H1 (cell line): ENCODE results near the gene PDE1C. TPM values are rescaled to one million over a fixed set of nuclear protein-coding genes. Genes with fewer than 3 reads are reported as not detected.

ENCODE experiments used
- CTCF ChIA-PET: fragments of 300-600 bp; sonication (Branson Sonifier 250); formaldehyde crosslinking; loops from one replicate; lab custom pipeline; 2021; ENCODE audit not compliant: partially characterized antibody; lab: Charles Lee
- POLR2A ChIA-PET: fragments of 300-600 bp; sonication (Branson Sonifier 250); formaldehyde crosslinking; loops from one replicate; lab custom pipeline; 2021; ENCODE audit warnings: inconsistent platforms; ENCODE audit not compliant: partially characterized antibody; lab: Charles Lee
- DNase-seq, 2 experiments: peaks; one replicate each; pipeline versions ENCODE4 v3.0.0 to v3.0.0-alpha.2; 2010 to 2022; ENCODE audit warnings: low spot score in 2 of 2, low read depth in 1 of 2, mixed read lengths in 1 of 2
- FAIRE-seq: peaks from 2 replicates; lab custom pipeline; 2011; peaks lifted over from hg19 to GRCh38; lab: Jason Lieb, UNC
- H2AFZ ChIP-seq: 2 replicates; pipeline ENCODE4 v1.8.1; 2012; ENCODE audit warnings: low read length, inconsistent platforms
- H2AK5ac ChIP-seq: 2 replicates; pipeline ENCODE4 v1.6.1; 2013; ENCODE audit warnings: low read depth, low read length
- H2BK120ac ChIP-seq: replicated peaks from 2 replicates; pipeline ENCODE3; 2013; ENCODE audit warnings: low read depth, low read length, inconsistent platforms
- H2BK12ac ChIP-seq: 2 replicates; pipeline ENCODE4 v1.6.1; 2013; ENCODE audit warnings: low read depth, low read length
- H2BK15ac ChIP-seq: 2 replicates; pipeline ENCODE4 v1.6.1; 2013; ENCODE audit warnings: low read length
- H2BK20ac ChIP-seq: 2 replicates; pipeline ENCODE4 v1.6.1; 2013; ENCODE audit warnings: low read length
- H2BK5ac ChIP-seq: 2 replicates; pipeline ENCODE4 v1.6.1; 2013; ENCODE audit warnings: low read depth, low read length
- H3K14ac ChIP-seq: 2 replicates; pipeline ENCODE4 v1.6.1; 2013; ENCODE audit warnings: inconsistent platforms; ENCODE audit not compliant: insufficient read length
- H3K18ac ChIP-seq: 2 replicates; pipeline ENCODE4 v1.6.1; 2013; ENCODE audit warnings: low read length; ENCODE audit errors: extremely low read depth
- H3K23ac ChIP-seq: 2 replicates; pipeline ENCODE4 v1.6.1; 2013; ENCODE audit warnings: inconsistent platforms; ENCODE audit not compliant: insufficient read length
- H3K23me2 ChIP-seq: 2 replicates; pipeline ENCODE4 v1.6.1; 2013; ENCODE audit warnings: low read depth, low read length
- H3K27ac ChIP-seq: 2 replicates; pipeline ENCODE4 v1.6.1; 2011; ENCODE audit warnings: low read depth, low read length, inconsistent platforms
- H3K27me3 ChIP-seq, 4 experiments: replicated peaks in 1 of 4; 1 replicate in 1 of 4; 2 replicates in 3 of 4; pipeline versions ENCODE4 v1.6.1 to v1.8.1; 2011 to 2013; ENCODE audit warnings: low read length in 3 of 4, mild to moderate bottlenecking in 3 of 4, inconsistent platforms in 2 of 4, mixed read lengths in 2 of 4, moderate library complexity in 1 of 4; ENCODE audit not compliant: control insufficient read depth in 3 of 4, insufficient read depth in 3 of 4; ENCODE audit errors: extremely low read depth in 1 of 4
- H3K36me3 ChIP-seq, 4 experiments: 2 replicates each; pipeline versions ENCODE4 v1.6.1 to v1.8.1; 2011 to 2013; ENCODE audit warnings: mild to moderate bottlenecking in 4 of 4, low read length in 3 of 4, moderate library complexity in 2 of 4, control low read depth in 1 of 4, inconsistent platforms in 1 of 4; ENCODE audit not compliant: insufficient read depth in 4 of 4, control insufficient read depth in 2 of 4
- H3K4ac ChIP-seq: replicated peaks from 2 replicates; pipeline ENCODE3; 2013; ENCODE audit warnings: low read length, low read depth, mixed read lengths, inconsistent platforms; ENCODE audit not compliant: insufficient read length
- H3K4me1 ChIP-seq, 4 experiments: replicated peaks in 1 of 4; 1 replicate in 1 of 4; 2 replicates in 3 of 4; pipeline versions ENCODE4 v1.6.1 to v1.8.1; 2011 to 2013; ENCODE audit warnings: low read length in 3 of 4, inconsistent platforms in 2 of 4, mixed read lengths in 1 of 4; ENCODE audit not compliant: insufficient read depth in 4 of 4, control insufficient read depth in 3 of 4
- H3K4me2 ChIP-seq, 2 experiments: 2 replicates each; pipeline versions ENCODE4 v1.6.1 to v1.8.1; 2011 to 2013; ENCODE audit warnings: low read depth in 2 of 2, low read length in 2 of 2, control low read depth in 1 of 2, inconsistent platforms in 1 of 2, mild to moderate bottlenecking in 1 of 2; ENCODE audit not compliant: insufficient read depth in 1 of 2
- H3K4me3 ChIP-seq, 4 experiments: fragments of 200-600, 300-600 bp in 1 of 4; sonication (generic), shearing (Covaris generic), sonication (Bioruptor Twin) in 1 of 4; 2 replicates each; pipeline versions ENCODE4 v1.5.1 to v1.8.1; 2011 to 2016; ENCODE audit warnings: low read length in 4 of 4, low read depth in 3 of 4, control low read depth in 2 of 4, inconsistent platforms in 2 of 4, mild to moderate bottlenecking in 2 of 4, mixed read lengths in 1 of 4, moderate library complexity in 1 of 4; ENCODE audit not compliant: insufficient read depth in 2 of 4; ENCODE audit errors: extremely low read depth in 1 of 4
- H3K56ac ChIP-seq: replicated peaks from 2 replicates; pipeline ENCODE3; 2013; ENCODE audit warnings: low read depth, mild to moderate bottlenecking, mixed read lengths, low read length, inconsistent platforms; ENCODE audit not compliant: insufficient read length
- H3K79me1 ChIP-seq: 2 replicates; pipeline ENCODE4 v1.6.1; 2013; ENCODE audit warnings: low read depth, low read length, control low read depth
- H3K79me2 ChIP-seq, 2 experiments: 2 replicates each; pipeline versions ENCODE4 v1.6.1 to v1.8.1; 2012 to 2013; ENCODE audit warnings: low read length in 2 of 2, mild to moderate bottlenecking in 2 of 2, inconsistent platforms in 1 of 2; ENCODE audit not compliant: insufficient read depth in 2 of 2, control insufficient read depth in 1 of 2
- H3K9ac ChIP-seq, 4 experiments: replicated peaks in 1 of 4; 1 replicate in 1 of 4; 2 replicates in 3 of 4; pipeline versions ENCODE4 v1.6.1 to v1.8.1; 2011 to 2013; ENCODE audit warnings: low read depth in 3 of 4, low read length in 3 of 4, control low read depth in 2 of 4, mild to moderate bottlenecking in 2 of 4, moderate library complexity in 2 of 4, inconsistent platforms in 1 of 4; ENCODE audit errors: extremely low read depth in 1 of 4
- H3K9me3 ChIP-seq, 2 experiments: 2 replicates each; pipeline versions ENCODE4 v1.6.1 to v1.8.1; 2012 to 2013; ENCODE audit warnings: mild to moderate bottlenecking in 2 of 2, moderate library complexity in 2 of 2, control low read depth in 1 of 2, inconsistent platforms in 1 of 2, low read depth in 1 of 2, low read length in 1 of 2, mixed read lengths in 1 of 2; ENCODE audit not compliant: insufficient read depth in 2 of 2
- H4K20me1 ChIP-seq, 2 experiments: replicated peaks in 1 of 2; 2 replicates each; pipeline versions ENCODE3 to v1.8.1; 2011 to 2013; ENCODE audit warnings: inconsistent platforms in 2 of 2, low read length in 2 of 2, mild to moderate bottlenecking in 1 of 2; ENCODE audit not compliant: insufficient read depth in 2 of 2, control insufficient read depth in 1 of 2
- H4K5ac ChIP-seq: 2 replicates; pipeline ENCODE4 v1.6.1; 2013; ENCODE audit warnings: low read length, low read depth, mixed read lengths, inconsistent platforms; ENCODE audit not compliant: insufficient read length
- H4K8ac ChIP-seq: 2 replicates; pipeline ENCODE4 v1.8.0; 2013; ENCODE audit warnings: mild to moderate bottlenecking, moderate library complexity, low read length, inconsistent platforms; ENCODE audit not compliant: insufficient read depth; ENCODE audit errors: extremely low read depth
- H4K91ac ChIP-seq: replicated peaks from 2 replicates; pipeline ENCODE3; 2013; ENCODE audit warnings: low read length, mixed read lengths, inconsistent platforms; ENCODE audit not compliant: insufficient read length
- EP300 ChIP-seq, 2 experiments: IDR thresholded peaks; 1 replicate in 1 of 2; 2 replicates in 1 of 2; pipeline ENCODE4 v1.6.1; 2011 to 2012; ENCODE audit warnings: low read depth in 2 of 2, low read length in 2 of 2, mild to moderate bottlenecking in 2 of 2, borderline replicate concordance in 1 of 2, inconsistent platforms in 1 of 2, moderate library complexity in 1 of 2
- SAP30 ChIP-seq: fragments of 300-600 bp; sonication (generic); IDR thresholded peaks from 2 replicates; pipeline ENCODE4 v1.7.1; 2012; ENCODE audit warnings: low read length, moderate library complexity, mild to moderate bottlenecking, inconsistent platforms; ENCODE audit not compliant: insufficient read depth, insufficient replicate concordance
- WGBS, 2 experiments: shearing (Covaris generic) in 1 of 2; methylation state at CpG; one replicate each; pipeline versions ENCODE4 v1.1.6 to v1.1.7; 2013 to 2015; ENCODE audit warnings: low lambda C conversion rate in 2 of 2, mixed read lengths in 2 of 2, inconsistent platforms in 1 of 2, low coverage in 1 of 2, missing lambda C conversion rate in 1 of 2; ENCODE audit not compliant: insufficient replicate concordance in 2 of 2, insufficient coverage in 1 of 2, insufficient read length in 1 of 2; ENCODE audit errors: extremely low coverage in 1 of 2, missing lambda C conversion rate in 1 of 2; 5-methylcytosine and 5-hydroxymethylcytosine counted together
- polyA plus RNA-seq, 7 experiments: library from polyadenylated mRNA; depleted of rRNA in 3 of 7; stranded (reverse) in 5 of 7; unstranded in 2 of 7; fragments of >200 nt in 5 of 7; fragments of 200-250 nt in 2 of 7; gene quantifications; 1 replicate in 5 of 7; 2 replicates in 1 of 7; 4 replicates in 1 of 7; pipeline versions ENCODE4 v1.2.1 to v1.2.3, GENCODE V29; 2011 to 2013; ENCODE audit warnings: missing spikeins in 2 of 7, mixed read lengths in 2 of 7
- total RNA-seq: library from RNA; stranded (reverse); fragmentation: NEBNext Ultra II Directional; extraction: Animal tissue kit (Norgen Biotek cat#: 25700); gene quantifications from 2 replicates; pipeline ENCODE4 v1.2.1, GENCODE V29; 2021

Gene PDE1C
- total and polyA plus RNA-seq, 2 of the 8 experiments (the other 6 are each of a cell fraction or from before 2014, with no cell fraction given), result 0.11 to 1.1 TPM

DNA sequence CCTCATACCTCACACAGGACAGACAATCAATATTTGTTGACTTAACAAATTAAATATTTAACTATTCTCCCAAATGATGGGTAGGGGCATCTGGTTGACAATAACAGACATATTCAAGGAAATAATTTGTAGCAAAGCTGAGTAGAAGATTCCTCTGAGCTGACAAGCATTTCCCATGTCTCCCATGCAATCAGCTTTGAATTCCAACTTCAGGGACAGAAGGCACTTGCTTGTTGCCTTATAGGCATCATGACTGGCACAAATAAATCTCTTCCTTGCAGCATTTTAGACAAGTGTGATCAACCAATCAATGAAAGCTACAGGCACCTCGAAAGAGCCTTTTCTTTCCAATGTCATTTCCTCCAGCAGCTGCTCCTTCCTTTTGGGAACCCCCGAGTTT, 146.0 kb downstream of the PDE1C start:
- no peak for DNase-seq
- Histone ChIP-seq H3K36me3 (no peaks in the 10 kb centered on the region), H2AFZ (no peak overlapping the region), H3K27me3 (peaks cover 0 to 1% (median 0%) of the 10 kb centered on the region in 4 experiments; a peak in 2 of 7 replicates), H3K23me2 (no peaks in the 10 kb centered on the region; the same call in 1 of the 2 replicates), H3K9ac (no peak overlapping the region), H4K8ac (no peak overlapping the region), H2BK15ac (no peak overlapping the region), H3K4me2 (no peak overlapping the region), H3K14ac (no peak overlapping the region)
- no peak for FAIRE-seq
- TF ChIP-seq SAP30 (no peak), EP300 (IDR thresholded peaks at IDR 0.05; ENCODE audit: borderline replicate concordance in 1 of 2, low read depth in 2 of 2, low read length in 2 of 2) (no peak)
- TF ChIP-seq, all 59 proteins: peak for 0
- Histone ChIP-seq H2AK5ac (no peak overlapping the region), H3K4me3 (no peak overlapping the region), H3K56ac (no peak overlapping the region), H2BK20ac (no peak overlapping the region), H3K4ac (no peak overlapping the region), H4K91ac (no peak overlapping the region), H3K4me1 (no peaks in the 10 kb centered on the region), H2BK5ac (no peak overlapping the region), H3K79me1 (no peaks in the 10 kb centered on the region), H3K23ac (no peak overlapping the region), H3K27ac (no peak overlapping the region), H4K5ac (no peak overlapping the region), H4K20me1 (no peaks in the 10 kb centered on the region), H3K79me2 (no peaks in the 10 kb centered on the region), H2BK120ac (no peak overlapping the region), H3K9me3 (no peaks in the 10 kb centered on the region), H3K18ac (no peak overlapping the region), H2BK12ac (no peak overlapping the region)
- WGBS, 2 experiments, result 91% methylated on average over 2 of the region's 2 CpGs; no CpG with 5 or more reads in 1 of the 2 experiments
- POLR2A ChIA-PET, result no interaction called here
- CTCF ChIA-PET, result interaction anchor here (1.3 kb wide), 1 partner anchor 10 kb away, joined by 3 read pairs; no protein-coding TSS in a partner anchor
